Colonic mucosa (tissue), 4 donors: ENCODE data around the gene PSMB7. TPM values are rescaled to one million over a fixed set of nuclear protein-coding genes. Genes with fewer than 3 reads are reported as not detected.

Source experiments
- DNase-seq: peaks from one replicate; pipeline ENCODE4 v3.0.0-alpha.2; 2020
- H3K27ac ChIP-seq: fragments of 200-600 bp; one replicate; pipeline ENCODE4 v1.8.0; 2021
- H3K27me3 ChIP-seq: fragments of 200-600 bp; one replicate; pipeline ENCODE4 v1.8.0; 2021
- H3K36me3 ChIP-seq: fragments of 200-600 bp; one replicate; pipeline ENCODE4 v1.8.0; 2021
- H3K4me1 ChIP-seq: fragments of 200-600 bp; one replicate; pipeline ENCODE4 v1.8.0; 2021; ENCODE audit warnings: mild to moderate bottlenecking
- H3K4me3 ChIP-seq: fragments of 200-600 bp; one replicate; pipeline ENCODE4 v1.8.0; 2021
- H3K9ac ChIP-seq, 2 donors: one replicate each; pipeline ENCODE4 v1.7.0; 2013; ENCODE audit warnings: control low read depth in 2 of 2, low read depth in 2 of 2, low read length in 2 of 2
- H3K9me3 ChIP-seq: fragments of 200-600 bp; one replicate; pipeline ENCODE4 v1.8.0; 2021
- CTCF ChIP-seq: fragments of 200-600 bp; IDR thresholded peaks from one replicate; pipeline ENCODE4 v1.8.0; 2022; ENCODE audit warnings: antibody characterized with exemption, mild to moderate bottlenecking
- intact Hi-C: fragments of 100-400 bp; cut with DNase I; formaldehyde crosslinking; loops from one replicate; pipeline ENCODE4 v1.14.1; 2022
- total RNA-seq, 2 donors: library from RNA; stranded (reverse); fragmentation: NEBNext Ultra II Directional in 1 of 2; extraction: Animal tissue kit (Norgen Biotek cat#: 25700) in 1 of 2; gene quantifications; one replicate each; pipeline ENCODE4 v1.2.1, GENCODE V29; 2021
- donor health status: healthy.
- donor health status: DM: no; HTN: no; CAD: no.
- donor health status: DM: no; HTN: no; CAD: no.

Gene PSMB7
- total RNA-seq, 2 donors from 2014 or later: 89.8 to 136 TPM

DNA sequence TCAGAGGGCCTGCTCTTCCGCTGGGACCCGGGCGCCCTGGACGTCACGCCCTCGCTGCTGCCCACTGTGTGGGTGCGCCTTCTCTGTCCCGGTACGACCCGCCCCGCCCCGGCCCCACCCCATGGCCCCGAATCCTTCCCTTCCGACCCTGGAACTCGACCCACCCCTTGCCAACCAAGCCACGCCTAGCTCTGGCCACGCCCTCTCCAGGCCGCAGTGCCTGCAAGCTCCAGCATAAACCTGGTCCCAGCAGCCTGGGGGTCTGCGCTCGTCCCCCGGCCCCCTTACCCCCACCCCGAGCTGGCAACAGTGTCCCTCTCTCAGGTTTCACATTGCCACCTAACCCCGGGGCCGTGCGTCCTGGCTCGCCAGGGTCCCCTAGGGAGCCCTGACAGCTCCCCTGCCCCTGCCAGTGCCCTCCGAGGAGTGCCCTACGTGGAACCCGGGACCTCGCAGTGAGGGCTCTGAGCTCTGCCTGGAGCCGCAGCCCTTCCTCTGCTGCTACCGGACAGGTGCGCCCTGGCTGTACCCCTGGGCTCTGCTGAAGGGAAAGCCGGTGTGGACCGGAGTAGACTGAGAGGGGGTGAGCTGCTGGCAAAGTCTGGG, 38.4 kb upstream of the PSMB7 start:
- no peak for TF ChIP-seq CTCF
- Histone ChIP-seq H3K9ac (no peak overlapping the region), H3K27ac (no peak overlapping the region), H3K36me3 (no peaks in the 10 kb centered on the region), H3K4me1 (no peaks in the 10 kb centered on the region), H3K4me3 (peak overlapping the region; percentile 25), H3K9me3 (no peaks in the 10 kb centered on the region), H3K27me3 (peaks cover 33% of the 10 kb centered on the region)
- peak; percentile 75 for DNase-seq
- intact Hi-C loops: no loop called here

DNA sequence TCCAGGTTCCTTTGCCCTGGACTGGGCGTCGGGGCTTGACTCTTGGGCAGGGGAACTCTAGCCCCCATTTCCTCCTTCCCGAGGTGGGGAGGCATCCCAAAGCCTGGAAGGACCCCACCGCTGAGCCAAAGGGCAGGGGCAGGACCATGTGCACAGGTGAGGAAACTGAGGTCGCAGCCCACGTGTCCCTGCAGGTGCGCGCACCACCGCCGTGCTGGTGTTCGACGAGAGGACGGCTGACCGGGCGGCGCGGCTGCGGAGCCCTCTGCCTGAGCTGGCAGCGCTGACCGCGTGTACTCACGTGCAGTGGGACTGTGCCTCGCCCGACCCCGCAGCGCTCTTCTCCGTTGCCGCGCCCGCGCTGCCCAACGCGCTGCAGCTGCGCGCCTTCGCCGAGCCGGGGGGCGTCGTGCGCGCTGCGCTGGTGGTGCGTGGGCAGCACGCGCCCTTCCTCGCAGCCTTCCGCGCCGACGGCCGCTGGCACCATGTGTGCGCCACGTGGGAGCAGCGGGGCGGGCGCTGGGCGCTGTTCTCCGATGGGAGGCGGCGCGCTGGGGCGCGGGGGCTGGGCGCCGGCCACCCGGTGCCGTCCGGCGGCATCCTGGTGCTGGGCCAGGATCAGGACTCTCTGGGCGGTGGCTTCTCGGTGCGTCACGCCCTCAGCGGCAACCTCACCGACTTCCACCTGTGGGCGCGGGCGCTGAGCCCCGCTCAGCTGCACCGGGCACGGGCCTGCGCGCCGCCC, 37.8 kb upstream of the PSMB7 start:
- Histone ChIP-seq H3K27me3 (peaks cover 33% of the 10 kb centered on the region), H3K36me3 (no peaks in the 10 kb centered on the region), H3K27ac (no peak overlapping the region), H3K9me3 (no peaks in the 10 kb centered on the region), H3K4me3 (peak overlapping the region; percentile 25), H3K9ac (no peak overlapping the region), H3K4me1 (no peaks in the 10 kb centered on the region)
- no peak for TF ChIP-seq CTCF
- no peak for DNase-seq
- intact Hi-C loops: no loop called here

DNA sequence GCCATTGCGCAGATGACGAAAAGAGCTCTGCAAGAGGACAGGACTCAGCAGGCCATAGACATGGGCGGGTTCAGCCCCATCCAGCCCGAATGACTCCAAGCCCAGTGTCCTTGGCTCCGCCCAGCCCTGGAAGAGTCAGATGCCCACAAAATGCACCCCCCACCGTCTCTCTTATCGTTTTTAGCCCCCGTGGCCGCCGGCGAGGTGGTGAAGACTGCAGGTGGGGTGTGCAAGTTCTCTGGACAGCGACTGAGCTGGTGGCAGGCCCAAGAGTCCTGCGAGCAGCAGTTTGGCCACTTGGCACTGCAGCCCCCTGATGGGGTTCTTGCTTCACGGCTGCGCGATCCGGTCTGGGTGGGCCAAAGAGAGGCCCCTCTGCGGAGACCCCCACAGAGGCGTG, 37.1 kb upstream of the PSMB7 start:
- no peaks in the 10 kb centered on the region for H3K9me3 ChIP-seq
- no peaks in the 10 kb centered on the region for H3K4me1 ChIP-seq
- no peak for DNase-seq
- H3K4me3 ChIP-seq: no peak overlapping the region
- peaks cover 33% of the 10 kb centered on the region for H3K27me3 ChIP-seq
- no peak for TF ChIP-seq CTCF
- intact Hi-C loops: no loop called here
- no peak overlapping the region for H3K27ac ChIP-seq
- H3K9ac ChIP-seq: no peak overlapping the region
- H3K36me3 ChIP-seq: no peaks in the 10 kb centered on the region

DNA sequence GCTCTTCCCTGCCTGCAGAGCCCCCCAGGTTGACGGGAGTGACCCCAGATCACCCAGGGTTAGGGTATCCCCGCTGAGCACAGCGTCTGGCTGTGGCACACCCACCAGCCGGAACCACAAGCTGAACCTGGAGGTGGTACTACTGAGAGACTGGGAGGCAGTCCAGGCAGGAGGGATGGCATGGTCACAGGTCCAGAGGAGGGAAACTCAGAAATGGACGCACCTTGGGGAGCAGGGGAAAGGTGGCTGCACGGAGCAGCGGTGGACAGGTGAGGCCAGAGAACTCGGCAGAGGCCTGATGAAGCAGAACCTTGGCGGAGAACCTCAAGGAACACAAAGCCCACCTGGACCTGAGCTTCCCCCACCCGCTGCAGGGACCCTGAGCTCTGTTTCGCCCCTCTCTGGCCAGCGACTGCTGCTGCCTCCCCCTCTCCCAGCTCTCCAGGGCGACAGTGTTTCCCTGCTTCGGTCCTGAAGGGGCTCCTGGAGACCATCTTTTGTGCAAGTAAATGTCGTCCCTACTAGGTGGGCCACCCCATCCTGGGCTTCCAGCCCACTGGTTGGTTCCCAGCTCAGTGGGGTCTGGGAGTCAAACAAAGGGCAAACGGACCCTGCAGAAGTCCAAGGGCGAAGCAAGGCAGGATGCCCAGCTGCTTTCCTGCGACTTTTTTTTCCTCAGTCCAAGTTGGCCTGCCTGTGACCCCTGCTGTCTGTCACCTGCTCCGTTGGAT, 35.9 kb upstream of the PSMB7 start:
- Histone ChIP-seq H3K9me3 (no peaks in the 10 kb centered on the region), H3K27me3 (peaks cover 33% of the 10 kb centered on the region), H3K4me3 (no peak overlapping the region), H3K27ac (no peak overlapping the region), H3K36me3 (no peaks in the 10 kb centered on the region), H3K9ac (no peak overlapping the region), H3K4me1 (no peaks in the 10 kb centered on the region)
- DNase-seq: no peak
- intact Hi-C loops: no loop called here
- TF ChIP-seq CTCF: no peak

- no peak within 1 kb of the TSS for H3K4me3 ChIP-seq
- H3K9me3 ChIP-seq: no peaks in the 10 kb centered on the region
- H3K27ac ChIP-seq: no peak within 1 kb of the TSS
- H3K9ac ChIP-seq: no peak within 1 kb of the TSS
- no peak for TF ChIP-seq CTCF
- no peaks in the 10 kb centered on the region for H3K4me1 ChIP-seq
- no peak for DNase-seq
- intact Hi-C loops: no loop called here
- H3K36me3 ChIP-seq: no peaks in the 10 kb centered on the region
- H3K27me3 ChIP-seq: peaks cover 33% of the 10 kb centered on the region
Observed at GRCh38 chr9:124450241-124450924, 35.1 kb upstream of the PSMB7 start, which contains the start of gene ADGRD2. Gene ADGRD2, plus strand, starts transcription at chr9:124450451. Its CDS starts 1,216 bp downstream, at chr9:124451667.
